GM03348 (cell line): ENCODE measurements around the gene ACBD6.
"Not testable (repeated sequence)": the region's sequence is repeated elsewhere in the genome, so short reads cannot be mapped to it uniquely, and the experiment has no call there.

Experiments
- DNase-seq: peaks from one replicate; pipeline ENCODE4 v3.0.0; 2012; ENCODE audit warnings: low spot score

ACBD6 gene, protein sequence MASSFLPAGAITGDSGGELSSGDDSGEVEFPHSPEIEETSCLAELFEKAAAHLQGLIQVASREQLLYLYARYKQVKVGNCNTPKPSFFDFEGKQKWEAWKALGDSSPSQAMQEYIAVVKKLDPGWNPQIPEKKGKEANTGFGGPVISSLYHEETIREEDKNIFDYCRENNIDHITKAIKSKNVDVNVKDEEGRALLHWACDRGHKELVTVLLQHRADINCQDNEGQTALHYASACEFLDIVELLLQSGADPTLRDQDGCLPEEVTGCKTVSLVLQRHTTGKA

DNA sequence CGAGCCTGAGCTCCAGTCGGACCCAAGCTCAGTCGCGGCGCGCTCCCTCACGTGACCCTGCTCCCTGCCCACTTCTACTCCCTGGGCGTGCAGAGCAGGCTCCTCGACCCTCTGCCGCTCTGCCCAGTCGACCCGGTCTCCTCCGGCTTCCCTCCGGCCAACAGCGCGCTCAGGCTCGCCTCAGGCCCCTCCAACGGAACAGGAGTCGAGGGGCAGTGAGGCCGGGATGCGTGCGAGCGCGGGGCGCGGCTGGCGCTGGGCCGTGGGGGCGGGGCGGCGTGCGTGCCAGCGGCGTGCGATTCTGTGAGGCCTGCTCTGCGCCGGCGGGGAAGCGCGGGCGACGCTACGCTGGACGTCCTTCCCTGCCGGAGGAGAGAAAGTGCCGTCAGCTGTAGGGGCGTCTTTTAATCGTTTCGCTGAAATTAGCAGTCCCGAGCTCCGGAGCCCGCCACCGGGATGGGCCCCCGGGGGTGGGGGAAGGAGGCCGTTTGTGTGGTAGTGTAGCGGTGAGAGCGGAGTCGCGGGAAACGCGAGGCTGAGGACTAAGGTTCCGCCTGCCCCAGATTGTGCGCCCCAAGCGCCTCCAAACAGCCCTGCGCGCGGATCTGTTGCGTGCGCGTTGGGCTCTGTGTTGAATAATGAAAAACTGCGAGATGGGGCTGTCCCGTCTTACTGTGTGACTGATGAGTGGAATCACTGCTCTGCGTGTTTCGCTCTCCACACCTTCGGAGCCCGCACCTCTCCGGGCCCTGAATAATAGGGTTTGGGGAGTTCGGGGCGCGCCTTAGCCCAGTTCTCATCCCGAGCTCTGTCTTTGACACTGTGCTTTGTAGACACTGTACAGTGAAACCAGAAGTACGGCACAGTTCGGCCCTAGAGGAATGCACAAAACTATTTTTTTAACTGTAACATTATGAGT, at the start of gene ACBD6:
ACBD6 (minus strand) TSS at position 217 of the 919 bp plus-strand sequence. CDS start 311 bp downstream, outside the sequence.
- peak; percentile 92 for DNase-seq

DNA sequence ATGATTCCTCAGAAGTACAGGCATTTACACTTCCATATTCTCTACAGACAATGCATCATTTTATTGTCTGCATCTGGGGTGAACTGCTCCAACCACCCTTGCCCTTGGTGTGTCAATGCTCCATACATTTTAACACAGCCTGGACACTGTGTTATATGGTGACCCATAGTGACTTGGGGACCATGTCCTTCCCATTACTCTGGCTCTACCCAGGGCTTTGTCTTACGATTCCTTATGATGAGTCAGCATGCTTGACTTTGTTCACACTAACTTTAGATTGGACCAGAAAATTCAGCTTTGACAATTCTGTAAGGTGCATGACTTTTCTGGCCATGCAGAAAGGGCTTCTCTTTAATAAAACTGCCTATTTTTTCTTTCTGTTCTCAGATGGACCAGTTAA, 49.6 kb upstream of the ACBD6 start:
- no peak for DNase-seq

DNA sequence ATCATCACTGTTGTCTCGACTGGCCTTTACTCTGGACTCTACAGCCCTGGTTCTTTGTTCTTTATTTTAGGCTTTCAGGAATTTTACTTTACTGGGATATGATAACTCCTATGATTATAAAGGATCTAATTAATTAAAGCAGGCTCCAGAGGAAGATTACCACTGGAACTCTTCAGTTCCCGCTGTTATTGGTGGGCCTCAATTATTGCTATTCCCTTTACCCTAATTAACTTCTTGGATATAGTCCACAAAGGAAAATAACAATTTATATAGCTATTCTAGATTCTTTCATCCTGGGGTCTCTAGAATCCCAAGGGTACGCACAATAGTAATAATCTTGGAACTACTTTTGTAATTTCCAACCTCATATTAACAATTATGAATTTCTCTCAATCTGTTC, 47.9 kb upstream of the ACBD6 start:
- DNase-seq: no peak

DNA sequence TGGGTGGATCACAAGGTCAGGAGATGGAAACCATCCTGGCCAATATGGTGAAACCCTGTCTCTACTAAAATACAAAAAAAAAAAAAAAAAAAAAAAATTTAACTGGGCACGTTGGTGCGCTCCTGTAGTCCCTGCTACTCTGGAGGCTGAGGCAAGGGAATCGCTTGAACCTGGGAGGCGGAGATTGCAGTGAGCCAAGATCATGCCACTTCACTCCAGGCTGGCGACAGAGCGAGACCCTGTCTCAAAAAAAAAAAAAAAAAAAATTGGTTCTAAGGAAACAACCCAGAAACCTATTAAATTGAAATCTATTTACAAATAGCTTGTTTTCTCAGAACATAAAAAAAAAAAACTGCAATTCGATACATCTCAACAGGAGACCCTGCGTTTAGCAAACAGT, 47.4 kb upstream of the ACBD6 start:
- DNase-seq: not testable (repeated sequence)

DNA sequence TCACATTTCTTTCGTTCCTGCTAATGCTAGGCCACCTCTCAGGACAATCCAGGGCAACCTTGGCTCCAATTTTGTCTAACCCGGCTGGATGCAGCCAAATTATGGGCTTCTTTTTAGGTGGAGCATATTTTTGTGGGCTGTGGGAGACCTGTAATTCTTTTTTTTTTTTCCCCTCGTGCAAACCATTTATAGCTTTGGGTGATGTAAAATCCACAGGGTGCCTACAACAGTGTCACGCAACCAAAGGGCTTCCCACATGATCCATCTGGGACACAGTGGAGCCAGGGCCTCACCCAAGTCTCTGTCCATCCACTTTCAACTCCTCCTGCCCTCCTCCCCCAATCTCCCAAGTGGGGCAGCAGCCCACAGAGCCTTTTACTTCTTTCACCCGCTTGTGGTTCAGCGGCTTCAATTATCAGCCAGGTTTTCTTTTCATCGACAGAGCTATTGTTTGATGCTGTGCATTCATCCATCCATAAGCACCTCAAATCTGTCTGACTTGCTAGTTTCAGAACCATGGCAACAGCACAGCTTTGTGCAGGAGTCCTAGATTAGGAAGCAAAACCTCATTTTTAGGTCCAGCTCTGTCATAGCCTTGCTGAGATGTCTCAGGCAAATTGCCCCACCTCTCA, 46.4 kb upstream of the ACBD6 start:
- DNase-seq: no peak

DNA sequence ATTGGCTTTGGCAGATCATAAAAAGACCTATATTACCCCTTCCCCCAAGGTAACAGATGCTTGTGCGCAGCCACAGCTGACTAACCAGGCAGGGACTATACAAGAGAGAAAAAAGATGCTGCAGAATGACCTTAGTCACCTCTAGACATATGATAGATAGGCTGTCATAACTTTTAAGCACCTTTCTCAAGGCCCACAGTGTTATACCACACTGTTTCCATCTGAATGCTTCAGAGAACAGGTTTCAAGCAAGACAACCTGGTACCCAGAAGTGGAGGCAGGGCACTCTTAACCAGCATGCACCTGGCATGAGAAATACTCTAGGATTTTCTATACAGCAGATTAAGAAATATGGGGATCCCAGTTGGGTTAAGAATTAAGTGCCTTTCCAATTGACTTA, 43.6 kb upstream of the ACBD6 start:
- DNase-seq: no peak

DNA sequence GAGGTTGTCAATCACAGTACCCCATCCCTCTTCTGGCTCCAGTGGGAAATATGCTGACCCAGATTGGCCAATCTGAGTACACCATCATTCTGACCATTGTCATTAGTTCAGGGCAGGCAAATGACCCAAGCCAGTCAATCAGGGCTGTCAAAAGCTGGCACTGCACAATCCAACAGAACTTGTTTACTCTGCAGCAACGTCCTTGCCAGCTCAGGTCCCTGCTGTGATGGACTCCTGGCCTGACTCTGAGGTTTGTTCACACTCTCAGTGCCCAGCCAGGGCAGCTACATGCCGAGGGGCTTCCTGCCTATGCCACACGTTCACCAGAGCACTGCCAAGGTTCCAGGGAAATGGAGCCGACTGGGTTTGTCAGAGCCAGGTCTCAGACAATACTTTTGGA, 41.7 kb upstream of the ACBD6 start:
- DNase-seq: no peak

DNA sequence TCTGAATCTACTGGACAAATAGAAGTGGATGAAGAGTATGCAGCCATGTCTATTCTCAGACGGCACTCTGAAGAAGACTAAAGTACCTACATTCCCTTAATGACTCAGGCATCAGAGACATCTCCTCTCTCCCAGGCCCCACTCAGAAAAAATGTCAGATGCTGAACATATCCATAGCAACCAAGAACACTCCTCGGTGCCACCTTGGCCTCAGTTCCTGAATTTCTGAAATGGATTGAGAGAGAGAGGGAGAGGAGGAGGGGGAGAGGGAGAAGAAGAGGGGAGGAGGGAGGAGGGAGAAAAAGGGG, 40.4 kb upstream of the ACBD6 start:
- peak; percentile 45 for DNase-seq

DNA sequence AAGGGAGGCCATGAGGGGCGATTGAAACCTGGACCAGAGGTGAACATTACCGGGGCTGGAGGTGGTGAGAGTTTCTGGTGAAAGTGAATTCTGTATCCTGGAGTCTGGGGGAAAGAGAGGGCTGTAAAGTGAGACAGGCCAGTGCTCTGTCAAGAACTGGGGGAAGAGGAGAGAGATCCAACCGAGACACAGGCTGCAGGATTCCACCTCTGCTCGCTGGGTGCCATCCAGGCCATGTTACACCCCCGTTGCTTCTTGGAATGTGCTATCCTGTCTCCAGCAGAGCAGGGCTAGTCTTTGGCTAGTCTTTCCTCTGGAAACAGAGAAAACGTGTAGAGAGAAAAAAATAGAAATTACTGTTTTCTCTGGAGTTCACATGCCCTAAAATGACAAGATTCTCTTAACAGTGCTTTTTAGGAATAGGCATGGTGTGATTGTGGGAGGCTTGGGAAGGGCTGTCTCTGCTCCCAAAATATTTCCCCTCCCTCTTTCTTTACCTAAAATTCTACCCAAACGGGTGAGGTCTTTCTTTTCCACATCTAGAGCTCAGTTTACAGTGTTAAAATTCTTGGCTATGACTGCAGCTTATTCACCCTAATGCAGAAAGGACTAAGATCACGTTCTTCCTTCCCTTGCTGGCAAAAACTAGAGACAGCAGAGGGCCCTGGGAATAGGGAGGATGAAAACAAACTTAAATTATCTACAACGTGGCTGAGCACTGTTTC, 39.9 kb upstream of the ACBD6 start:
- DNase-seq: peak; percentile 68

DNA sequence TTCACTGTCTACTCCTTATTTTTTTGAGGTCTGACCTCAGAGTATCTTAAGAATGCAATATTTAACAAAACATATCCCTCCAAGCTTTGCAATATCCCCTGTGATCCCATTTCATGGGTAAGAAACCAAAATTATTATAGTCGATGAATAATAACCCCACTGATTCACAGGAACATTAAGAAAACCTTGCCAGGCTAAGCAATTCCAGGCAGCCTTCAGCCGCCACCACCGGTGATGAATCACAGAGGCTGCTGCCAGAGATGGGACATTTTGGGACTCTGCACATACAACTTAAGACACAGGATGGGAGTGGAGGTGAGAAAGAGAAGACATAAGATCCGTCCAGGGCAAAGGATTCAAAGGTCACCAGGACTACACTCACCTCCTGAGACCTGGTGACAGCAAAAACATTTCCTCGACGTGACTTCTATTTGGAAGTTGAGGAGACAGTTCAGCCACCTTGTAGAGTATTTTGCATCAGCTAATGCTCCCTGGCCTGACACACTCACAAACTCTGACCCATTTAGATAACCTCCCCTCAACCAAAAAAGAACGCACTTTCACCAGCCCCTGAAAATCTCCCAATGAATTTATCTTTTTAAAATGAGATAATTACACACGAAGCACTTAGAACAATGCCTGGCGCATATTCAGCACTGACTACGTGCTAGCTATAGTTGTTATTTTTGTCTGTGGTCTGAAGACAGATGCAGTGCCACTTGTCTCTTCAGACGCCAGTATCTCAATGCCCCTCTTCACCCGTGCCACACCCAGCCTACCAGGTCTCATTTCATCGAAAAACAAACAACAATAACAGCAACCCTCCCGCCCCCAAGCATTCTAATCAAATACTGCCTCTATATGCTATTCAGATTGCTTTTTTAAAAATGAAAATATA, 38.6 kb upstream of the ACBD6 start:
- peak; percentile 66 for DNase-seq

DNA sequence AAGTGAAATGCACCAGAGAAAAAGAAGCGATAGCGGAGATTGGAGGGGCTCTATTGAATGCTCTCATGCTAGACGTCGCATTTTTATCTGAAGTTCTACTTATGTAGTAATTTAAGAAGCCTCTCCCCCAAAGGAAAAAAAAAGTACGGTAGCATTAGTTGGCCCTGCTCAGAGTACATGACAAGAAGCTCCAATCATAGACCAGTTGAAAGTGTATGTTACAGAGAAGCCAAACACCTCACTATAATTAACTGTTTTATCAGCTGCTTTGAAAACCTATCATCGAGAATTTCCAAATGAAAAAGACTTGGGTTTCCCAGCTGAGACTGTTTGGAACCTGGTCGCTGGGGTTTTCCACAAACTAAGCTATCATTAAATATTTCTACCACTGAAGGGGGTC, 36.8 kb upstream of the ACBD6 start:
- no peak for DNase-seq

DNA sequence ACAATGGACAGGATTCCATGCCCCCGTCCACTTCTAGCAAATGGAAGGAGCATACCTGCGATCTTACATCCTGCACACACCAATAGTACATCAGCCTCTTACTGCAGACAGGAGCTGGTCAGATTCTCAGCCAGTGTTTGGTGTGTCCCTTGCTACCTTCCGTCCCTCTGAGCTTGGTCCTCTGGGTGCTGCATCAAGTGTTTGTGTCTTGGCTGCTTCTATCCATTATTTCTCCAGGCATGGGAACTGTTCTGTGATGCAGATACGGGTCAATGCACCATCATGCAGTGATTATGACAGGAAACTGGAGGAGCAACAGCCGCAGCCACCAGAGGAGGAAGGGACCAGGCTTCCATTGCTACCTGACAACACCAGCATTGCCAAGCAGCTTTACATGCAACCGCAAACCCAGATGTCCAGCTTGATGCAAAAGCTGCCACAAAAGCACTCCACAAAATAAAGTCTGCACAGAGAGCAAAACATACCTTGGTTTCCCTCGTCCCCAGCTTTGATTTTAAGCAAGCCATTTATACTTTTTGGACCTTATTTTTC, 34.5 kb upstream of the ACBD6 start:
- DNase-seq: no peak

DNA sequence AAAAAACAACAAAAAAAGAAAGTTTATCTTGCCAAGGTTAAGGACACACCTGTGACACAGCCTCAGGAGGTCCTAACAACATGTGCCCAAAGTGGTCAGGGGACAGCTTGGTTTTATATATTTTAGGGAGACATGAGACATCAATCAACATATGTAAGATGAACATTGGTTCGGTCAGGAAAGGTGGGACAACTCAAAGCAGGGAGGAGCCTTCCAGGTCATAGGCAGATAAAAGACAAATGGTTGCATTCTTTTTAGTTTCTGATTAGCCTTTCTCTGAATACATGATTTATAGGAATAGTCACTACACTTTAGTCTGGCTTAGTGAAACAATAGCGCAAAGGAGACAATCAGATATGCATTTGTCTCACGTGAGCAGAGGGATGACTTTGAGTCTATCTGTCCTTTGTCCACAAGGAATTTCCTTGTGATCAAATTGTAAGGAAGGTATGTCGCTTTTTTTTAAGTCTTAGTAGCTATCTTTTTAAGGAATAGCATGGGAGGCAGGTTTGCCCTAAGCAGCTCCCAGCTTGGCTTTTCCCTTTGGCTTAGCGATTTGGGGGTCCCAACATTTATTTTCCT, 33.1 kb upstream of the ACBD6 start:
- no peak for DNase-seq

DNA sequence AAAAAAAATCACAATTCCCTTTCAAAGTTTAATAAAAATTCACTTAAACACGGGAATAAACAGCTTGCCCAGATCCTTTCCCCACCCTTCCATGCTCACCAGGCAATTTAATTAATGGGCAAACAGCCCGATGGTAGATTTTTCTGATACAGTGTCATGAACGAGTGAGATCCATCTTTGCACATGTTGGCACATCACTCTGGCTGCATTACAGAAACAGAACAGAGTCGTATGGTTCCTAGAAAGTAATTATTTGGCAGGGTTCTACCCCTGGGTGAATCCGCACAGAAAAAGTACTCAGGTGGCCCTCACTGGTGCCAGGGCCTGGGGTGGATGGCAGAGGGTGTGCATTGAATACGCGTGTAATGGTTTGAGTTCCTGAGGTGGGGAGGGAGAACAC, 31.8 kb upstream of the ACBD6 start:
- peak; percentile 34 for DNase-seq

DNA sequence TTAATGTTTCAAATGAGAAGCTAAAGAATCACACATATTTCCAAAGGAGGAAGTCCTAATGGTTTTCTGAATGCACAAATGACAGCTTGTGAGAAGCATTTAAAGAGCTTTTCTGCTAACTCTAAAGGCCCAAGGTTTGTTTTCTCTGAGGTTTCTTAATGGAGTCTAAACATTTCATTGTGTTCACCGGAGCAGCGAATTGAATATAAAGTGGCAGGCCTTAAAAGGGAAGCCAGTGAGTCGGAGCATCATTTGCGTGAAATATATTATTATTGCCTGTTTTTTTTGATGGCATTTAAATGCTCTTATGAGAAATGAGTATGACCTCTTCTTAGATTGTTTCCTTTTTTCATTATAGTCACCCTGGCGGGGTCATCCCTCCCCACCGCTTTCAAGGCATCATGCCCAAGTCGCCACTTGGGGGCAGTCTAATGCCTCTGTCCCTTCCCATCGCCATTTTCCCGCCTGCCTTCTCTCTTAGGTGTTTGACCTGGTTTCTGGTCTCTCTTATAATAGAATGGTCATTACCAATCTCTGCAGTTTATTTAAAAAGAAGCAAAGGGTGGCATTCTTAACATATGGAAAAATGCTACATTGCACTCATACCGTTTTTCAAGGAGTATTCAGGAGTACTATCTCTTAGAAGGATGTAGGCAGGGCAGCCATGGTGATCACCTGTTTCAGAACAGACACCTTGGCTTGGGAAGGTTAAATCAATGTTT, 31.1 kb upstream of the ACBD6 start:
- DNase-seq: peak; percentile 74

DNA sequence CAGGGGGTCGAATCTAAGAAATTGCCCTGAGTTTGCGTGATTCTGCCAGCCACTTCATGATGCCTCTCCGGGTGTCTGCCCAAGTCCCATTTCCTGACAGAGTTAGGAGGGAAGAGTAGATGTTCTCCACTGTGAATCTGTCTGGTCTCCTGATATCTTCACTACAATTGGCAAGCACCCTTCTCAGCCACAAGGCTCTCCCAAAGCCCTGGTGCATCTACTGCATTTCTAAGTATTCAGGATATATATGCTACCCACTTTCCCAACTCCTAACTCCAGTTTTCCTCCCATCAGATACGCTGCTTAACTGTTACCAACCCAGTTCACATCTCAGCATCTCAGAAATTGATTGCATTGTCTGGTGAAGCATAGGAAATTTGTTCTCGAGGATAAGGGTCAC, 30.5 kb upstream of the ACBD6 start:
- no peak for DNase-seq

DNA sequence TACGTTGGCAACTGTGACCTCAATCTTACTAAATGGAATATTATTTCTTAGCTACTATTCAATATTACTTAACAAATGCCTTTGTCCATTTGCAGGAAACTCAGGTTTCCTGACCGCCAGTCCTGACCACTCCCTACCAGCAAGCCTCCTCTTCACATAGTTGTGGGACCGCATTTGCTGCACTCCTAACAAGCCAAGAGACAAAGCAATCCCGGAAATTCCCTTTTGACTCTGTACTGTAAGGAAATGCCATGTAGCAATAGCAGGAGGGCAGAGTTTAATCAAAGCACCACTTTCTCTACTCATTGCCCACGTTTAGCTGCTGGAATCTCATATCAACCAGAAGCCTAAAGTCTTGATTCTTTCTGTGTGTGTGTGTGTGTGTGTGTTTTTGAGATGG, 28.1 kb upstream of the ACBD6 start:
- DNase-seq: peak; percentile 49

DNA sequence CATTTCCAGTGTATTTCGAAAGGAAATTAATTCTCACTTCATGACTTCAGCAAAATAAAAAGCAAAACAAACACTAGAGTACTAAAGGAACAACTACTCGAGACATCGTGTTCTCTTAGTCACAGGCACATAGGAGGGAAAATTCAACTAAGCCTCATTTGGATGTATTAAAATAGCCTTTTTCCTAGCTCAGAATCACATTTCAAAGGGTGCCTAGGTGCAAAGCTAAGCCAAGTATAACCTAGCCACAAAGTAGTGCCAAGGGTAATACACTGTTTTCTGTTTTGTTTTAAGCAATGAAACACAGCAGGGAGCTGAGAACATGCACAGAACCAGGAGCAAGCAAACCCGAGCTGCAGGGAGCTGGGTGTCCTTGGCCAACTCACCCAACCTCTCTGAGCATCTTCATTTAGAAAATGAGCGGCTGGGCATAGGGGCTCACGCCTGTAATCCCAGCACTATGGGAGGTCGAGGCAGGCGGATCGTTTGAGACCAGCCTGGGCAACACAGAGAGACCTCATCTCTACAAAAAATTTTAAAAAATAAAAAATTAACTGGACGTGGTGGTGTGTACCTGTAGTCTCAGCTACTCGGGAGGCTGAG, 26.6 kb upstream of the ACBD6 start:
- DNase-seq: no peak

DNA sequence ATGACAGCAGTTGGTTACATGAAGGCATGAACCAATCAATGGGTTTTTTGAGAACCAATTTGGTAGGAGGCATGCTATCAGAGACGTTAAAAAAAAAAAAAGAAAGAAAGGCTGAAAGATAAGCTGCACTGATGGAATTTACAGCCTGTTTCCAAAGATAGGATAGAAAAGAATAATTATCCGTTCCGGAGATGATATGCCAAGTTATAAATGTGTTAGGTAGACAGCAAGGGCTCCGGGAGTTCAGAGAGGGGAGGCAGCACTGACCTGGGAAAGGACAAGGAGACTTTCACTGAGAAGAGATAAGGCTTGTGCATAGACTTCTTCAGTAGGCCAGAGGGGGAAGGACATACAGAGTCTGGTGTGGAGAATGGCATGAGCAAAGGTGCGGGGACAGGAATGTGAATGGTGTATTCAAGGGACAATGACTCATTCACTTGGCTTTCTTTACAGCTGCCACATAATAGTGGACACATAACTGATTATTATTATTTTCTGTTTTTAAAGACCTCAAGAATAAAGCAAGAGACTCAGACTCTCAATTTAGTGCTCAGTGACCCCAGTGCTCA, 24.8 kb upstream of the ACBD6 start:
- DNase-seq: peak; percentile 42
